Bronchial epithelial cell (primary cell): ENCODE data around the gene DDAH1. TPM values are rescaled to one million over a fixed set of nuclear protein-coding genes. Genes with fewer than 3 reads are reported as not detected.

Experiments used
- DNase-seq: peaks from one replicate; pipeline ENCODE4 v3.0.0-alpha.2; 2010; ENCODE audit warnings: low read depth
- FAIRE-seq: peaks from 2 replicates; lab custom pipeline; 2011; peaks lifted over from hg19 to GRCh38; lab: Jason Lieb, UNC
- H3K27me3 ChIP-seq: 2 replicates; pipeline ENCODE4 v1.5.1; 2011; ENCODE audit warnings: low read length; ENCODE audit not compliant: control insufficient read depth, insufficient read depth
- H3K36me3 ChIP-seq: 2 replicates; pipeline ENCODE4 v1.5.1; 2011; ENCODE audit warnings: low read length; ENCODE audit not compliant: control insufficient read depth, insufficient read depth
- H3K4me3 ChIP-seq: 2 replicates; pipeline ENCODE4 v1.5.1; 2011; ENCODE audit warnings: mild to moderate bottlenecking, low read depth, low read length, control low read depth
- CTCF ChIP-seq: IDR thresholded peaks from 2 replicates; pipeline ENCODE4 v1.5.1; 2011; ENCODE audit warnings: mild to moderate bottlenecking, moderate library complexity, low read length, control low read depth, inconsistent platforms; ENCODE audit not compliant: insufficient read depth, severe bottlenecking
- total RNA-seq: library from RNA; depleted of rRNA; stranded (reverse); fragments of >200 nt; gene quantifications from 2 replicates; pipeline ENCODE4 v1.2.1, GENCODE V29; 2014

Gene DDAH1
- total RNA-seq, 1 donor from 2014 or later = 1.6 TPM

GRCh38 chr1:85313888-85314696, 150.9 kb downstream of the DDAH1 start:
- DNase-seq = peak; percentile 89
- Histone ChIP-seq H3K4me3 (no peak overlapping the region), H3K27me3 (no peaks in the 10 kb centered on the region), H3K36me3 (no peaks in the 10 kb centered on the region)
- FAIRE-seq = no peak
- no peak for TF ChIP-seq CTCF

GRCh38 chr1:85311818-85312217, 153.1 kb downstream of the DDAH1 start:
- DNase-seq (no peak), FAIRE-seq (no peak)
- Histone ChIP-seq H3K36me3 (no peaks in the 10 kb centered on the region), H3K27me3 (no peaks in the 10 kb centered on the region), H3K4me3 (no peak overlapping the region)
- no peak for TF ChIP-seq CTCF

- no peak for FAIRE-seq
- TF ChIP-seq CTCF = no peak
Measured at GRCh38 chr1:85308833-85309350, 156.1 kb downstream of the DDAH1 start.

GRCh38 chr1:85307987-85308832, 156.7 kb downstream of the DDAH1 start:
- Histone ChIP-seq H3K4me3 (no peak overlapping the region), H3K27me3 (no peaks in the 10 kb centered on the region), H3K36me3 (no peaks in the 10 kb centered on the region)
- peak; percentile 95 for TF ChIP-seq CTCF
- FAIRE-seq (no peak), DNase-seq (peak; percentile 63)

More at GRCh38 chr1:85308833-85309350, 156.1 kb downstream of the DDAH1 start:
- Histone ChIP-seq H3K27me3 (no peaks in the 10 kb centered on the region), H3K36me3 (no peaks in the 10 kb centered on the region), H3K4me3 (no peak overlapping the region)
- DNase-seq = no peak

- FAIRE-seq (no peak), DNase-seq (no peak)
- Histone ChIP-seq H3K36me3 (no peaks in the 10 kb centered on the region), H3K4me3 (no peak overlapping the region), H3K27me3 (no peaks in the 10 kb centered on the region)
- no peak for TF ChIP-seq CTCF
Measured at GRCh38 chr1:85306236-85306635, 158.7 kb downstream of the DDAH1 start.
